SU-DHL-6 (cell line): ENCODE data around the gene BCAS3.

Experiments used
- H2AFZ ChIP-seq: fragments of 200-600 bp; sonication (generic); 2 replicates; pipeline ENCODE4 v1.6.1; 2014; ENCODE audit warnings: low read depth, mild to moderate bottlenecking, moderate library complexity, mixed read lengths, antibody characterized with exemption, low read length; ENCODE audit not compliant: severe bottlenecking
- H3F3A ChIP-seq: fragments of 200-600 bp; shearing (Covaris generic); 2 replicates; pipeline ENCODE4 v1.6.0; 2016; ENCODE audit warnings: antibody characterized with exemption, mild to moderate bottlenecking; ENCODE audit not compliant: insufficient read depth
- H3K27ac ChIP-seq: fragments of 200-600 bp; sonication (generic); 2 replicates; pipeline ENCODE4 v1.5.1; 2016; ENCODE audit warnings: low read depth, mild to moderate bottlenecking, low read length, moderate library complexity, mixed read lengths
- H3K27me3 ChIP-seq: fragments of 200-600 bp; sonication (generic), shearing (Covaris generic); 2 replicates; pipeline ENCODE4 v1.6.0; 2014; ENCODE audit warnings: mild to moderate bottlenecking, low read length
- H3K36me3 ChIP-seq: fragments of 200-600 bp; sonication (generic); 2 replicates; pipeline ENCODE4 v1.6.1; 2014; ENCODE audit warnings: mild to moderate bottlenecking, low read length, mixed read lengths
- H3K4me2 ChIP-seq: fragments of 300-600, 200-600 bp; shearing (Covaris generic), sonication (generic); 2 replicates; pipeline ENCODE4 v1.6.0; 2014; ENCODE audit warnings: low read length, low read depth, mild to moderate bottlenecking; ENCODE audit not compliant: poor library complexity, severe bottlenecking
- H3K4me3 ChIP-seq: fragments of 200-600 bp; sonication (generic); 2 replicates; pipeline ENCODE4 v1.5.1; 2014; ENCODE audit warnings: antibody characterized with exemption, low read length, mild to moderate bottlenecking, mixed read lengths; ENCODE audit not compliant: insufficient read depth, poor library complexity, severe bottlenecking
- H3K79me2 ChIP-seq: fragments of 200-600 bp; sonication (generic); 2 replicates; pipeline ENCODE4 v1.6.1; 2014; ENCODE audit warnings: mild to moderate bottlenecking, low read length, moderate library complexity; ENCODE audit not compliant: insufficient read depth
- H3K9ac ChIP-seq: fragments of 200-600 bp; sonication (generic); 2 replicates; pipeline ENCODE4 v1.7.0; 2014; ENCODE audit warnings: mild to moderate bottlenecking, low read length
- H3K9me2 ChIP-seq: fragments of 200-600 bp; sonication (generic); replicated peaks from 2 replicates; pipeline ENCODE4 v1.6.1; 2014; ENCODE audit warnings: low read length; ENCODE audit not compliant: insufficient read depth
- H3K9me3 ChIP-seq: fragments of 200-600 bp; sonication (generic); 2 replicates; pipeline ENCODE4 v1.6.1; 2014; ENCODE audit warnings: low read length, mixed read lengths; ENCODE audit not compliant: insufficient read depth
- H4K20me1 ChIP-seq: fragments of 200-600 bp; sonication (generic); 2 replicates; pipeline ENCODE4 v1.6.1; 2014; ENCODE audit warnings: low read depth, mild to moderate bottlenecking, antibody characterized with exemption, low read length, moderate library complexity, mixed read lengths
- EZH2phosphoT487 ChIP-seq: fragments of 200-600 bp; sonication (generic), shearing (Covaris generic); conservative IDR thresholded peaks from 2 replicates; pipeline ENCODE4 v1.6.1; 2018; ENCODE audit warnings: mild to moderate bottlenecking, antibody characterized with exemption, low read length, moderate library complexity, mixed read lengths
- TF ChIP-seq, protein P1 (sequence below): fragments of 200-600 bp; sonication (generic); IDR thresholded peaks from one replicate; pipeline ENCODE4 v1.5.1; 2017; ENCODE audit warnings: antibody characterized with exemption, mild to moderate bottlenecking, low read length, moderate library complexity; ENCODE audit not compliant: insufficient read depth, poor library complexity, severe bottlenecking

The BCAS3 gene

GRCh38 chr17:60750640-60751039 lies 73.0 kb downstream of the BCAS3 start:
- H4K20me1 ChIP-seq = 0 out of 2 replicates have a peak, but pooled peaks cover 1% of the 10 kb centered on the region
- H3K27me3 ChIP-seq = no peaks in the 10 kb centered on the region
- H3K36me3 ChIP-seq = no peaks in the 10 kb centered on the region
- TF ChIP-seq EZH2phosphoT487 = no peak
- TF ChIP-seq, protein P1, sequence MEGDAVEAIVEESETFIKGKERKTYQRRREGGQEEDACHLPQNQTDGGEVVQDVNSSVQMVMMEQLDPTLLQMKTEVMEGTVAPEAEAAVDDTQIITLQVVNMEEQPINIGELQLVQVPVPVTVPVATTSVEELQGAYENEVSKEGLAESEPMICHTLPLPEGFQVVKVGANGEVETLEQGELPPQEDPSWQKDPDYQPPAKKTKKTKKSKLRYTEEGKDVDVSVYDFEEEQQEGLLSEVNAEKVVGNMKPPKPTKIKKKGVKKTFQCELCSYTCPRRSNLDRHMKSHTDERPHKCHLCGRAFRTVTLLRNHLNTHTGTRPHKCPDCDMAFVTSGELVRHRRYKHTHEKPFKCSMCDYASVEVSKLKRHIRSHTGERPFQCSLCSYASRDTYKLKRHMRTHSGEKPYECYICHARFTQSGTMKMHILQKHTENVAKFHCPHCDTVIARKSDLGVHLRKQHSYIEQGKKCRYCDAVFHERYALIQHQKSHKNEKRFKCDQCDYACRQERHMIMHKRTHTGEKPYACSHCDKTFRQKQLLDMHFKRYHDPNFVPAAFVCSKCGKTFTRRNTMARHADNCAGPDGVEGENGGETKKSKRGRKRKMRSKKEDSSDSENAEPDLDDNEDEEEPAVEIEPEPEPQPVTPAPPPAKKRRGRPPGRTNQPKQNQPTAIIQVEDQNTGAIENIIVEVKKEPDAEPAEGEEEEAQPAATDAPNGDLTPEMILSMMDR = no peak
- no peaks in the 10 kb centered on the region for H3K9me2 ChIP-seq
- no peaks in the 10 kb centered on the region for H3K79me2 ChIP-seq
- no peak overlapping the region for H3K27ac ChIP-seq
- H2AFZ ChIP-seq = no peak overlapping the region
- H3K4me3 ChIP-seq = no peak overlapping the region
- no peaks in the 10 kb centered on the region for H3F3A ChIP-seq
- no peak overlapping the region for H3K4me2 ChIP-seq
- H3K9me3 ChIP-seq = no peaks in the 10 kb centered on the region
- no peak overlapping the region for H3K9ac ChIP-seq

GRCh38 chr17:60751884-60752283 lies 74.2 kb downstream of the BCAS3 start:
- no peaks in the 10 kb centered on the region for H3K9me2 ChIP-seq
- H3K27ac ChIP-seq = no peak overlapping the region
- no peaks in the 10 kb centered on the region for H4K20me1 ChIP-seq
- H3F3A ChIP-seq = no peaks in the 10 kb centered on the region
- no peak overlapping the region for H3K9ac ChIP-seq
- no peaks in the 10 kb centered on the region for H3K36me3 ChIP-seq
- no peak overlapping the region for H3K4me2 ChIP-seq
- H3K27me3 ChIP-seq = no peaks in the 10 kb centered on the region
- H3K4me3 ChIP-seq = no peak overlapping the region
- no peaks in the 10 kb centered on the region for H3K9me3 ChIP-seq
- TF ChIP-seq, protein P1 = no peak
- no peak for TF ChIP-seq EZH2phosphoT487
- H3K79me2 ChIP-seq = no peaks in the 10 kb centered on the region
- H2AFZ ChIP-seq = no peak overlapping the region

DNA sequence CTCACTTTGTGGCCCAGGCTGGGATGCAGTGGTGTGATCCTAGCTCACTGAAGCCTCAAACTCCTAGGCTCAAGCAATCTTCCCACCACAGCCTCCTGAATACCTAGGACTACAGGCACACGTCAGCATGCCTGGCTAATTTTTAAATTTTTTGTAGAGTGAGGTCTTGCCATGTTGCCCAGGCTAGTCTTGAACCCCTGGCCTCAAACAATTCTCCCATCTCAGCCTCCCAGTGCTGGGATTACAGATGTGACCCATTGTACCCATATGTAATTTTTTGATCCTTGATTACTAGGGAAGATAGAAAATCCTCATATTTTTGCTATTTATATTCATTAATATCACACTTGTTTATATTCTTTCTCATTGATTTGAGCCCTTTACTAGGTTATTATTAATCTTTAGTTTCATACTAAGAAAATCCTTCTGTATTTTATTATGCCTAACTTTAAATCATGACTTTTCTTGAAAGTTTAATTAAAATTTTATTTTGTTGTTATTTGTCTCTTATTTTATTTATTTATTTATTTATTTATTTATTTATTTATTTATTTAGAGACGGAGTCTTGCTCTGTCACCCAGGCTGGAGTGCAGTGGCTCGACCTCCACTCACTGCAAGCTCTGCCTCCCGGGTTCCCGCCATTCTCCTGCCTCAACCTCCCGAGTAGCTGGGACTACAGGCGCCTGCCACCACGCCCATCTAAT lies 75.4 kb downstream of the BCAS3 start:
- Histone ChIP-seq H3K9ac (no peak overlapping the region), H4K20me1 (no peaks in the 10 kb centered on the region), H3K9me3 (no peaks in the 10 kb centered on the region), H3K36me3 (no peaks in the 10 kb centered on the region), H3F3A (no peaks in the 10 kb centered on the region), H3K4me2 (no peak overlapping the region), H3K27ac (no peak overlapping the region), H3K9me2 (no peaks in the 10 kb centered on the region), H2AFZ (no peak overlapping the region), H3K79me2 (no peaks in the 10 kb centered on the region), H3K27me3 (no peaks in the 10 kb centered on the region), H3K4me3 (no peak overlapping the region)
- TF ChIP-seq, protein P1 = no peak
- no peak for TF ChIP-seq EZH2phosphoT487
